Left renal pelvis (tissue), 4 donors: ENCODE measurements around the gene DNM1. TPM values are rescaled to one million over a fixed set of nuclear protein-coding genes. Genes with fewer than 3 reads are reported as not detected.

ENCODE experiments used
- DNase-seq, 4 donors: peaks; one replicate each; pipeline ENCODE4 v3.0.0-alpha.2; 2013; ENCODE audit warnings: low read depth in 4 of 4, low spot score in 3 of 4
- polyA plus RNA-seq, 4 donors: library from polyadenylated mRNA; unstranded; fragments of 120-200 nt; gene quantifications; one replicate each; pipeline ENCODE4 v1.2.1, GENCODE V29; 2013; ENCODE audit not compliant: insufficient read length in 4 of 4

DNM1 gene
- polyA plus RNA-seq, 4 donors = 47.8 to 204 (median 102) TPM

- DNase-seq = no peak
Observed at GRCh38 chr9:128266868-128267590, 63.9 kb downstream of the DNM1 start.

DNA sequence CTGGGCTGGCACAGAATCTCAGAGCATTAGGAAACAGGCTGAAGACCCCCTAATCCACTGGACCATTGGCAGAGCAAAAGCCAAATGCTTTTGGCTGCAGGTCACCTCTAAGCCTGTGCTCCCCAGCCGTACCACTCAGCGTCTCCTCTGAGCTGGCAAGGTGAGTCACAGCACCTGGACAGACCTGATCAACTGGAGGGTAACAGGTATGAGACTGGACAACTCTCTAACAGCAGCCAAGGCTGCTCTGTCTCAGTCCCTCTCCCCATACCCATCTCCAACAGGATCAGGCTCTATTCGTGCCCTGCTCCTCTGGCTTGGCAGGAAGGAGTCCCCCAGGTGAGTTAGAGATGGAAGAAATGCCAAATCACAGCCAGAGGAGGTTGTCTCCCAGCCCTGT lies 67.9 kb downstream of the DNM1 start:
- no peak for DNase-seq

DNA sequence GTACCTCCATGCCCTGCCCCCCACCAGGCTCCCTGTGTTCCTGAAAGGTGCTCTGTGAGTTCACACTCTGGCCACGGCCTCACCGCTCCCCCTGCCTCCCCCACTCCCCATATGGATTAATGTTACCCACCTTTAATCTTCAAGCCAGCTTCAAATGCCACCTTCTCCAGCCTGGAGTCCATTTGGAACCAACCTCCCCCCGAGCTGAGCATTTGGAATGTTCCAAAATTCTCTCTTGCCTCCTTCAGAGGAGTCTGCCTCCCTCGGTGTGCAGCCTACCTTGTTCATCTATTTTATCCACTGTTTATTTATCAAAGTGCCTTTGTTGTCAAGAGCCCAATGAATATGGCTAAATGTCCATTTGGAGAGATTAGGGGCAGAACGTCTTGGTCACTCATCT lies 68.3 kb downstream of the DNM1 start:
- no peak for DNase-seq

DNA sequence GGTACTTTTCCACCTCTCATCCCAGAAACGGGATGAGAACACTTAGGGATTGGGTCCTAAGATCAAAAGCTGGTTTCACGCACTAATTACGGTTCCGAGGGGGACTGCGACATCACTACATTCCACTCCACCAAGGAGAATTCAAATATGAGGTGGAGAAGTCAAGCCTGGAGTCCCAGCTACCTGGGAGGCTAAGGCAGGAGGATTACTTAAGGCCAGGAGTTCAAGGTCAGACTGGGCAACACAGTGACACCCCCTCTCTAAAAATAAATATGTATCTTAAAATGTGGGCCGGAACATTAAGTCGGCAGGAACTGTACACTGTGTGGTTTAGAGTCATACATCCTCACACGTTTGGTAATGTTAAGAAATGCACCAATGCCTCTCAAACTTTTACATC lies 71.1 kb downstream of the DNM1 start:
- no peak for DNase-seq

GRCh38 chr9:128275198-128276007 lies 72.2 kb downstream of the DNM1 start, which contains the start of gene GOLGA2:
Gene GOLGA2, minus strand, starts transcription at chr9:128276007. Its CDS starts 31 bp downstream, at chr9:128275976.
- DNase-seq = peak in 1 of 4 donors; percentile 51

DNA sequence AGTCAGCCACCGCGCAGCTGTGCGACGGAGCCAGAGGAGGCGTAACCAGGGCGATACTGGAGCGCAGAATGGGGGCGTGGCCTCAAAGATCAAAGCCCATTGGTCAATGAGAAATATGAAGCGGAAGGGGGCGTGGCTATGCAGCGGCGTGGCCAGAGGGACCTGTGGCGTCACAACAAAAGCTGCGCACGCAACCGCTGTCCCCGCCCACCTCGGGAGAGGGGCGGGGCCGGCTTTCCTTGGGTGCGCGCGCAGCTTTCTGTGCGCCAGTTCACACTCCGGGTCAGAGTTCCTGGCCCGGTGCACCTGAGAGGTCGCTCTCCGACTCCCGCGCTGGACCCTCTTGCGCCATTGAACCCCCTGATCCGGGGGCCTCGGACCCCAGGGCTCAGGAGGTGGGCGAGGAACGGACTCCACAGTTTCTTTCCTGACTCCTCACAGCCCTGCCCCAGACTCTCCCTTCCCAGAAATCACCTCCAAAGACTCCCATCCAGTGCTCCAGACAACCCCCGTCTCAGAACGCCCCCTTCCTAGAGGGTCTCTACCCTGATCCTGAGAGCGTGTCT lies 72.9 kb downstream of the DNM1 start, which contains the start of gene SWI5:
Gene SWI5, plus strand, starts transcription at position 269 of the 566 bp plus-strand sequence.
- DNase-seq = peak; percentile 99

DNA sequence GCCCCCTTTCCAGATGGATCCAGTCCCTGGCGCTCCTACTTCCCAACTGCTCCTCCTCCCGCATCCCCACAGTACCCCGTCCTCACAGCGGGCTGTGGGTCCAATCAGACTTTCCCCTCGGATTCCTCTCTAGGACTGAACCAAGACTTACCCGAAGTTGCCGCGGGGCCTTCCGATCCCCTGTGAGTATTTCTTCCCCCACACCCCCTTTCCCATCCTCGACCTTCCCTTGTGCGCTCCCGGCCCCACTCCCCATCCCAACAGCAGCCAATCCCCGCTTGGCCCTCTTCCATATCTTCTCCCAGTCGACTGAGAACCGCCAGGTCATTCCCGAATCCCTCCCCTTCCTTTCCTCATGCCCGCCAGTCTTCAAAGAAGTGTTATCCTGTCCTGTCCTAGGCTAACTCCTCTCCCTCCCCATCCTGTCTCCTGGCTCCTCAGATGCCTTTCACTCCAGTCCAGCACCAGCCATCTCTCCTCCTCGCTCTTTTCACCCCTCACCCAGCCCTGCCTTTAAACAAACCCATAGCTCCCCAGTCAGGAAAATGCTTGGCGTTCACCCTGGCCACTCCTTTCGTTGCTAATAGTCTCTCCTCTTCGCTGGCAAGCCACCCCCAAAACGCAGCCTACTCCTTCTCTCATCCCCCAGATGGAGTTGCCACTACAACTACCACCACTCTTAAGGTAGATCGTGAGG lies 73.5 kb downstream of the DNM1 start:
- peak in 1 of 4 donors; percentile 20 for DNase-seq

GRCh38 chr9:128279088-128280073 lies 76.2 kb downstream of the DNM1 start:
- DNase-seq = peak in 1 of 4 donors; percentile 20

- DNase-seq = no peak
Observed at GRCh38 chr9:128280084-128280622, 77.0 kb downstream of the DNM1 start.

DNA sequence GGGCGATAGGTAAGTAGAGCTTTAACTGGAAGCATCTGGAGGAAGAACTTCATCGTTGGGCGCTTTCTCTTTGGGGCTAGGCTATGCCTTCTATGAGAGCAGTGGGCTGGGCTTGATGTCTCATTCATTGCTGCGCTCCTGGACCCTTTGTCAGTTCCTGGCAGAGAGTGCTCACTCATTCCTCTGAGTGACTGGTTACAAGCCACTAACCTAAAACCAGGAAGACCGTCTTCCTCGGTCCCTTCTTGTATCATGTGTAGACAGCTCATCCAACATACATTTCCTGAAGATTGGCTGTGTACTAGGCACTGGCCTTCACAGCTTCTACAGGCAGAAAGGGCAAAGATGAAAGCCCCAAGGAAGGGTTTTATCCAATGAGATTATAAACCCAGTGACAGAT lies 79.3 kb downstream of the DNM1 start:
- DNase-seq = no peak

GRCh38 chr9:128285033-128285784 lies 82.0 kb downstream of the DNM1 start:
- no peak for DNase-seq

DNA sequence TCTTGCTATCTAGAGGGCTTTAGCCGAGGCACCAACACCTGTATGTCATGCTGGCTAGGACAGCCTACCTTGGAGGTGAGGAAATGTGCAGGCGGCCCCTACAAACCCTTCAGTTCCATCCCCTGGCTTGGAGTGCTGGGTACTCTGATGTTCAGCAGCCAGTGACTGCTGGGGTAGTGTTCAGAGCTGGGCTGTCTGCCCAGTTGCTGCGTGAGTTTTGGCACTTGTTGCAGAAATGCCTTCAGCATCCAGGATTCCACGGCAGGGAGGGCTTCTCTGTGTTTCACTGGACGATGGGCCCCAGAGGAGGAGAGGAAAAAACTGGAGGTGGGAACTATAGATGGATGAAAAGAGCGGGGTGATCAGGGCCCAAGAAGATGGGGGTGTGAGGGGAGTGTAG lies 83.3 kb downstream of the DNM1 start:
- no peak for DNase-seq

DNA sequence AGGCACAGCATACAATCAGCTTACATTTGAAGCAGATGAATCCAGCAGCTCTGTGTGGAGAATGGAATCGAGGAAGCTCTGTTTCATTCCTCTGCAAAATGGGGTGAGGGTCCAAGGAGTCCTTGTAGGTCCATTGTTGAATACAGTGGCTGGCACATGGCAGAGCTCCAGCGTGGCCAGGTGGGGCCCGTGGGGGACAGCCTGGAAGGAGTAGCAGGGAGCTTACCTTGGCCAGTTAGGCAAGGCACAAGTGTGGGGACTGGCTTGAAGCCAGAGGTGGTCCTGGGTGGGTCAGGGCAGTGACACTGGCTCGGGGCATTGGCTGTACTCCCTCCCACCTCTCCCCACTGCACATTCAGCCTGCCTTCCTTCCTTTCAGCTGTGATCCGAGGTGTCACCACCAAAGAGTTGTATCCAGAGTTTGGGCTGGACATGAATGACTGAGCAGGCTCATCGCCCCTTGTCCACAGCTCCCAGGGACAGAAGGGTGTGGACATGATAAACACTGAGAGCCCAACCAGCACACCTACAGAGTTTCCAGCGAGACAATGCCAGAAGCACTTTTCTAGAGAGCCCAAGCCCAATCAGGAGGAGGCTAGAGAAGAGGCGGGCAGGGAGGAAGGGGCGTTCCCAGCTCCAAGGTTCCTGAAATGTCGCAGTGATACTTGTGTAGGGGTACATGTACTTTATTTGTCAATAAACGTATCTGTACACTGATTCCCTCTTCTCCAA lies 85.3 kb downstream of the DNM1 start:
- no peak for DNase-seq

GRCh38 chr9:128292009-128292408 lies 88.8 kb downstream of the DNM1 start:
- no peak for DNase-seq

DNA sequence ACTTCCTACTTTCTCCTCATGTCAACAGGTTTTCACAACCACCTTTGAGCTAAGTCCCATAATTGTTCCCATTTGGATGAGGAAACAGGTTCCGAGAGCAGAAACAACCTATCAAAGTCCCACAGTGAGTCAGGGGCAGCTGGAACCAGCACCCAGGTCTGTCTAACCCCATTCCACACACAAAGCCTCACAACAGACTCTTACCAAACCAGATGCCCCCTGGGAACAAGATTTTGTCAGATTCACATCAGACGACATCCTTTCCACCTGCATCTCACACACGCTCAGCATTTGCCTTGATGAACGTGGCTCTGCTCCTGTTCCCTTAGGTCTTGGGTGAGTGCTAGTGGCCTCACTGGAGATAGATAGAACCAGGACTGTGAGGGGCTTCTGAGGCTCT lies 89.9 kb downstream of the DNM1 start:
- DNase-seq = no peak

DNA sequence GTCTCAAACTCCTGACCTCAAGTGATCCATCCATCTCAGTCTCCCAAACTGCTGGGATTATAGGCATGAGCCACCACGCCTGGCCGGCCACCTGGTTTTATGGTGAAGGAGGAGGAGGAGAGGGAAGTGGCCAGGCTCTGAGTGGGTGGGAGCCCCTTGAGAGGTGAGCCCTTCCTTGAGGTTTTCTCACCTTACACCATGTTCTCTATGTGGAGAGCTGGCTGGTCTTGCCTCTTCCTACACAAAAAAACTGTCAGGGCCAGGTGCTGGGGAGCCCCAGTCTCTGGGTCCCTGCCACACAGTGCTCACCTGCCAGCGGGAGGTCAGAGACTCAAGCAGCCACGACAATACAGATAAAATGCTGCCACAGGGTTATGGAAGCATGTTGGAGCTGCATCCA lies 91.0 kb downstream of the DNM1 start:
- DNase-seq = no peak

DNA sequence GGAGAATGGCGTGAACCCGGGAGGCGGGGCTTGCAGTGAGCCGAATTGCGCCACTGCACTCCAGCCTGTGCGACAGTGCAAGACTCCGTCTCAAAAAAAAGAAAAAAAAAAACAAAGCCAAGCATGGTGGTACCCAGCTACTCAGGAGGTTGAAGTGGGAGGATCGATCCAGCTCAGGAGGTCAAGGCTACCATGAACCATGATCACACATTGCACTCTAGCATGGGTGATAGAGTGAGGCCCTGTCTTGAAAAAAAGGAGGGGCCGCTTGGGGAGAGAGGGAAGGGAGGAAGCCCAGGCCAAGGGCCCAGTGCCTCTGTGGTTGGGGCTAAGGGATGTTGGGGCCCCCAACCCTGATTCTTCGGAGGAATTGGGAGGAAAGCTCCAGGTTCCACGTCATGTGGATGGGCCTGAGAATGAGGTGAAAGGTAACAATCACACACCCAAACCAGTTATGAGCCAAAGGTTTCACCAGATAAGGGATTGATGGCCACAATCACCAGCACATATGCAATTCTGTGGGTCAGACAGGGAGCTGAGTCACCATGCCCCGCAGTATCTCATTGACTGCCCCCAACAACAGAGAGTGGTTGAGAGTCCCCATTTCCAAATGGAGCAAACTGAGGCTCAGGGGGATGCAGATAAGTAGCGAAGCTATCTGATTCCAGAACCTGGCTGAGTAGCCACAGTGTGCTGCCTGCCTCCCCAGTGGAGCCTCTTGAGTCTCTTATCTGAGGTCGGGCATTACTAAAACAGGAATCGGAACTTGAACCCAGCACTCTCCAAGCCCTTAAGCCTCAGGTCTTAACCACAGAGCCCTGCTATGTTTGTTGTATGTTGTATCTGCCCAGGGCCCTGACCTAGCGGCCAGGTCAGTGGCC lies 93.4 kb downstream of the DNM1 start:
- DNase-seq = no peak
